ENCODE measurements around the gene LDB2. TPM values are rescaled to one million over a fixed set of nuclear protein-coding genes. Genes with fewer than 3 reads are reported as not detected.
A peak's percentile ranks its signal among the peaks of the same experiment; 100 is the strongest.

LDB2 gene
- total and polyA plus RNA-seq, 3 experiments from 2014 or later, result not detected

DNA sequence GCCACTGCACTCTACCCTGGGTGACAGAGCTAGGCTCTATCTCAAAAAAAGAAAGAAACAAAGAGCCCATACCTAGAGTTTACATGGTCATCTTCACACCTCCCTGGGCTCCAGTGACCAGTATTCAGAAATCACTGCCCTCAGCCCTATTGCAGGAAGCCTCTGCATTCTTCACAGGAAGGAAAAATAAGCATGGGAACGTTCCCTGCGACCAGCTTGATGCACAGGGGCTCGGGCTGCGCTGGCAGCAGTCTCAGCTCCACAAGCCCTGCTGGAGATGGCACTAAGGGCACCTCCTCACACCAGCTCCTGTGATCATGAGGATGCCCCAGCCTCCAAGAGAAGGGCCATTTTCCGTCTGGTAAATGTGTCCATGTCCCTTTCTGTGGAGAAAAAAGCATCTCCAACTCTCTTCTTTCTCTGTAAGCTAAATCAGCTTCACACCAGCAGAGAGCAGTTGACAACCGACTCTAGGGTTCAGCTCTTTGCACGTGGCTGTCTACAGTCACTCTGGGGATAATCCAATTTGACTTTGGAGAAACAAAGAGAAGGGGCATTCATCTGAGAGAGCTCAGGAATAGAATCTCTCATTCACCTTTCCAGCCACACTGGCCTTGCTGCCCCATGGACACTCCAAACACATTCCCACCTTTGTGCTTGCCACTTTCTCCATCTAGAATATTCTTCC, 33.1 kb downstream of the LDB2 start:
- no peak for DNase-seq
- Mint-ChIP-seq H3K36me3 (no peaks in the 10 kb centered on the region), H3K27ac (no peak overlapping the region), H3K27me3 (peaks cover 0 to 8% of the 10 kb centered on the region in 2 donors), H3K4me3 (no peak overlapping the region), H3K4me1 (no peaks in the 10 kb centered on the region), H3K9me3 (no peaks in the 10 kb centered on the region)
- H3K4me1 ChIP-seq (ENCODE audit: insufficient read depth, low read length), result no peaks in the 10 kb centered on the region
- no peak overlapping the region for H3K4me3 ChIP-seq (ENCODE audit: low read length)
- ChIA-PET POLR2A (no interaction called here), CTCF (no interaction called here)
- H3K27ac ChIP-seq (ENCODE audit: low read depth, low read length), result no peak overlapping the region
- no peaks in the 10 kb centered on the region for H3K9me3 ChIP-seq (ENCODE audit: low read length)
- no peaks in the 10 kb centered on the region for H3K36me3 ChIP-seq (ENCODE audit: insufficient read depth, low read length)
- H3K27me3 ChIP-seq (ENCODE audit: insufficient read depth, low read length, poor library complexity, severe bottlenecking), result no peaks in the 10 kb centered on the region

DNA sequence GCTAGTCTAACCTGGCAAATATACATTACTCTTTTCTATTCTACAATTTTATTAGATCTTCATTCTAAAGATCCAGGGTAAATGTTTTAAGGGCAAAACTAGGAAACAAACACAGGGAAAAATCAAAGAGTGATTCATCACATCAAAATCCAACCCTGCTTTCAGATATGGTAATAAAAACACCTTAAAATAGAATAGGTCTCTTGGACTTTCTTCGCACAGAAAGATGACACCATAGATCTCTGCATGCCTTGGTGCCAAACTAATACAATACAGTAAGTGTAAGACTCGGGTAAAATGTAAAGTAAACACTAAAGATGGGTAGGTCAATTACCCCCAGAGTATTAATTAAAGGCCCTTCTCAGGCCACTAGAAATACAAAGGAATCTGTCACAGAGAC, 34.2 kb downstream of the LDB2 start:
- Mint-ChIP-seq H3K36me3 (no peaks in the 10 kb centered on the region), H3K4me1 (no peaks in the 10 kb centered on the region), H3K27ac (no peak overlapping the region), H3K27me3 (peaks cover 0 to 8% of the 10 kb centered on the region in 2 donors), H3K4me3 (no peak overlapping the region), H3K9me3 (no peaks in the 10 kb centered on the region)
- H3K9me3 ChIP-seq (ENCODE audit: low read length), result no peaks in the 10 kb centered on the region
- no peak for DNase-seq
- H3K36me3 ChIP-seq (ENCODE audit: insufficient read depth, low read length), result no peaks in the 10 kb centered on the region
- no peaks in the 10 kb centered on the region for H3K27me3 ChIP-seq (ENCODE audit: insufficient read depth, low read length, poor library complexity, severe bottlenecking)
- POLR2A ChIA-PET, result no interaction called here
- no peaks in the 10 kb centered on the region for H3K4me1 ChIP-seq (ENCODE audit: insufficient read depth, low read length)
- no peak overlapping the region for H3K4me3 ChIP-seq (ENCODE audit: low read length)
- H3K27ac ChIP-seq (ENCODE audit: low read depth, low read length), result no peak overlapping the region
- CTCF ChIA-PET, result interaction anchor here (1.7 kb wide), 1 partner anchor 13 kb away, joined by 4 read pairs; no protein-coding TSS in a partner anchor

DNA sequence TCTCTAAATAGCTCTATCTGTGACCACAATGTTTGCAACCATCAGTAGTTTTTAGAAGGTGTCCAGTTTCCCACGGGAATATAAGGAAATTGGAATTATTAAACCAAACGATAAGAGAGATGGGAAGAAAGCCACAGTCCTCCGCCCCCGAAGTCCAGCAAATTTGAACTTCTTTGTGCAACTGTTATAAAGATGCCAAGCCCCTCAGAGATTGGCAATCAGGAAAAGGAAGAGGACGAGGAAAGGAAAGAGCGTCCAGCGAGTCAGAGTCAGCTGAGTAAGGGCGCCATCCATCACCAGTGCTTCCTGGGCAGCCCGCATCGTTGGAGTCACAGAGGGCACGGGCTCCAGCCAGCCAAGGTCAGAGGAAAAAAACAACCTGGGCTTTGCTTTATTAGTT, 35.7 kb downstream of the LDB2 start:
- no peak for DNase-seq
- Histone ChIP-seq H3K4me1 (ENCODE audit: insufficient read depth, low read length) (no peaks in the 10 kb centered on the region), H3K27me3 (ENCODE audit: insufficient read depth, low read length, poor library complexity, severe bottlenecking) (no peaks in the 10 kb centered on the region), H3K9me3 (ENCODE audit: low read length) (no peaks in the 10 kb centered on the region), H3K36me3 (ENCODE audit: insufficient read depth, low read length) (no peaks in the 10 kb centered on the region), H3K4me3 (ENCODE audit: low read length) (no peak overlapping the region), H3K27ac (ENCODE audit: low read depth, low read length) (no peak overlapping the region)
- Mint-ChIP-seq H3K27me3 (peaks cover 0 to 8% of the 10 kb centered on the region in 2 donors), H3K4me1 (no peaks in the 10 kb centered on the region), H3K27ac (no peak overlapping the region), H3K4me3 (no peak overlapping the region), H3K36me3 (no peaks in the 10 kb centered on the region), H3K9me3 (no peaks in the 10 kb centered on the region)
- ChIA-PET CTCF (no interaction called here), POLR2A (no interaction called here)

DNA sequence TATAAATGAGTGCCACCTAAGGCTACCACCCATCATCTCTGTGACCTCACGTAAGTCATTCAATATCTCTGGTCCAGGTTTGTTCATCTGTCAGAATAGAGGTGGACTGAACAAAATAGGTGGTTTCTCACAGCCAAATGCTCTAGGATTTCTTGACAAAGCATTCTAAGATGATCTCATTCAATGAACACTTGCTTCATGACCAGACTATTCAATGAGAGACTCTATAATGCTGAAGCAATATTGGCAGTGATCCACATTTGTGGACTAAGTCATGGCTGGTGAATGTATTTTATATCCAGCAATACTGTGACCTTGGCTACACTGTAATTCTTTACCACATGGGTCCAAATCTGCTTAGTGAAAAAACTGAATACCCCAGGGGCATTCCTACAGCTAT, 37.9 kb downstream of the LDB2 start:
- ChIA-PET POLR2A (no interaction called here), CTCF (no interaction called here)
- peaks cover 0 to 7% of the 10 kb centered on the region in 2 donors for H3K27me3 Mint-ChIP-seq
- H3K27ac Mint-ChIP-seq, result no peak overlapping the region
- Histone ChIP-seq H3K9me3 (ENCODE audit: low read length) (no peaks in the 10 kb centered on the region), H3K36me3 (ENCODE audit: insufficient read depth, low read length) (no peaks in the 10 kb centered on the region), H3K27ac (ENCODE audit: low read depth, low read length) (no peak overlapping the region), H3K27me3 (ENCODE audit: insufficient read depth, low read length, poor library complexity, severe bottlenecking) (no peaks in the 10 kb centered on the region), H3K4me1 (ENCODE audit: insufficient read depth, low read length) (no peaks in the 10 kb centered on the region), H3K4me3 (ENCODE audit: low read length) (no peak overlapping the region)
- DNase-seq, result no peak
- peaks cover 0 to 2% (median 0%) of the 10 kb centered on the region in 5 donors for H3K9me3 Mint-ChIP-seq
- H3K36me3 Mint-ChIP-seq, result no peaks in the 10 kb centered on the region
- H3K4me3 Mint-ChIP-seq, result no peak overlapping the region
- H3K4me1 Mint-ChIP-seq, result no peaks in the 10 kb centered on the region

DNA sequence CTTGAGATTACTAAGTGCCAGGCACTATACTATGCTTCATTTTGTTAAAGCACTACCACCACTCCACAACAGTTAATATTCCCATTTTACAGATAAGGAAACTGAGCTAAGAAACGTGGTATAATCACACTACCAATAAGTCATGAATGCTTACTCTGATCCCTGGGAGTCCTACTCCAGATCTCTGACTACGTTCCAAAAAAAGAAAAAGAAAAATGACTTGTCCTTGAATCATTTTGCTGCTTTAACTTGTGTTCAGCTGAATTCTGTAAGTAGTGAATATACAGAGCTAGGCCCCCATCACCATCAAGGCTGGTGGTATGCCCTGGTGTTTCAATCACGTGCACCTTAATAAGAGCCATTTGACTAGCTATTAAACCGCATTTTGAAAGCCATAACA, 39.4 kb downstream of the LDB2 start:
- POLR2A ChIA-PET, result no interaction called here
- Mint-ChIP-seq H3K4me3 (no peak overlapping the region), H3K27ac (no peak overlapping the region), H3K9me3 (peaks cover 0 to 2% (median 0%) of the 10 kb centered on the region in 5 donors), H3K27me3 (peaks cover 0 to 7% of the 10 kb centered on the region in 2 donors), H3K4me1 (no peaks in the 10 kb centered on the region), H3K36me3 (no peaks in the 10 kb centered on the region)
- Histone ChIP-seq H3K36me3 (ENCODE audit: insufficient read depth, low read length) (no peaks in the 10 kb centered on the region), H3K27me3 (ENCODE audit: insufficient read depth, low read length, poor library complexity, severe bottlenecking) (no peaks in the 10 kb centered on the region), H3K9me3 (ENCODE audit: low read length) (no peaks in the 10 kb centered on the region), H3K4me1 (ENCODE audit: insufficient read depth, low read length) (no peaks in the 10 kb centered on the region), H3K4me3 (ENCODE audit: low read length) (no peak overlapping the region), H3K27ac (ENCODE audit: low read depth, low read length) (no peak overlapping the region)
- DNase-seq, result no peak
- CTCF ChIA-PET, result no interaction called here

DNA sequence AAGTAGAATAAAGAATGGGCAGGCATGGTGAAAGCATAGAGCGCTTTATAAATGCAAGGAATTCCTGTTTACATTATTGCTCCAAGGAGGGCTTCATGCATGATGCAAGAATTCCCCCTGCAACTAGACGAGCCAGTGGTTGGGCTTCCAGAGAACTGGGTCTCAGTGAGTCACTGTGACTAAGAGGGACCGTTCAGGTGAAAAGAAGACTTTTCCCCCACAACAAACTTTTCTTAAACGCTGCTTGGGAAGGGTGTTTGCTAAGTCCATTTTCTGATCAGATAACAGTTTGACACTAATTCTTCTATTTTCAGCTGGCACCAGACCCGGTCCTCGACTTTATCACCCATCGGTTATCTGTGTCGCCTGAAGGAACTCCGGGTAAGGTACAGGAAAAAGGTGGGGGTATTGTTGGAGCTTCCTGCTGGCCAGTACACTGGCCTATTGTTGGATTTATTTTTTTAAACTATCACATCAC, 40.1 kb downstream of the LDB2 start:
- H3K27ac Mint-ChIP-seq, result no peak overlapping the region
- no peak for DNase-seq
- peaks cover 0 to 5% of the 10 kb centered on the region in 2 donors for H3K27me3 Mint-ChIP-seq
- Histone ChIP-seq H3K4me3 (ENCODE audit: low read length) (no peak overlapping the region), H3K27ac (ENCODE audit: low read depth, low read length) (no peak overlapping the region), H3K9me3 (ENCODE audit: low read length) (no peaks in the 10 kb centered on the region), H3K36me3 (ENCODE audit: insufficient read depth, low read length) (no peaks in the 10 kb centered on the region), H3K4me1 (ENCODE audit: insufficient read depth, low read length) (no peaks in the 10 kb centered on the region), H3K27me3 (ENCODE audit: insufficient read depth, low read length, poor library complexity, severe bottlenecking) (no peaks in the 10 kb centered on the region)
- H3K9me3 Mint-ChIP-seq, result peaks cover 0 to 2% (median 0%) of the 10 kb centered on the region in 5 donors
- ChIA-PET CTCF (no interaction called here), POLR2A (no interaction called here)
- H3K36me3 Mint-ChIP-seq, result no peaks in the 10 kb centered on the region
- H3K4me1 Mint-ChIP-seq, result no peaks in the 10 kb centered on the region
- no peak overlapping the region for H3K4me3 Mint-ChIP-seq

DNA sequence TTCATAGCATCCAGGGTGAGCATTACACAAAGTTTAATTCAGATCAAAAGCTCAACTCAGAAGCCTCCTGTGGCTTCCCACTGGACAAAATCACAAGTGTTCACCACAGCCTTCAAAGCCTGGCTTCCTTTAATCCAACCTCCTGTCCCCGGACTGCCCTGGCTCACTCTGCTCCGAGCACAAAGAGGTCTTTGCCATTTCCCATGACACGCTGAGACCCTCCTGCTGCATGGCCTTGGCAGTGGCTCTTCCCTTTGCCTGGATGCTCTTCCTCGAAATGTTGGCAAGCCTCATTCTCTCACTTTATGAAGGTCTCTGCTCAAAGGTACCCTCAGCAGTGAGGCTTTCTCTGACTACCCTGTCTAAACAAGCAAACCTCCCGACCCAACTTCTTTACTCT, 41.0 kb downstream of the LDB2 start:
- Histone ChIP-seq H3K36me3 (ENCODE audit: insufficient read depth, low read length) (no peaks in the 10 kb centered on the region), H3K27me3 (ENCODE audit: insufficient read depth, low read length, poor library complexity, severe bottlenecking) (no peaks in the 10 kb centered on the region), H3K4me3 (ENCODE audit: low read length) (no peak overlapping the region), H3K4me1 (ENCODE audit: insufficient read depth, low read length) (no peaks in the 10 kb centered on the region), H3K9me3 (ENCODE audit: low read length) (no peaks in the 10 kb centered on the region), H3K27ac (ENCODE audit: low read depth, low read length) (no peak overlapping the region)
- ChIA-PET POLR2A (no interaction called here), CTCF (no interaction called here)
- Mint-ChIP-seq H3K27ac (peak overlapping the region in 1 of 8 donors; percentile 16), H3K9me3 (peaks cover 0 to 2% (median 0%) of the 10 kb centered on the region in 5 donors), H3K27me3 (peaks cover 0 to 5% of the 10 kb centered on the region in 2 donors), H3K4me1 (no peaks in the 10 kb centered on the region), H3K36me3 (no peaks in the 10 kb centered on the region), H3K4me3 (peak overlapping the region in 1 of 7 donors; percentile 76)
- DNase-seq, result no peak

DNA sequence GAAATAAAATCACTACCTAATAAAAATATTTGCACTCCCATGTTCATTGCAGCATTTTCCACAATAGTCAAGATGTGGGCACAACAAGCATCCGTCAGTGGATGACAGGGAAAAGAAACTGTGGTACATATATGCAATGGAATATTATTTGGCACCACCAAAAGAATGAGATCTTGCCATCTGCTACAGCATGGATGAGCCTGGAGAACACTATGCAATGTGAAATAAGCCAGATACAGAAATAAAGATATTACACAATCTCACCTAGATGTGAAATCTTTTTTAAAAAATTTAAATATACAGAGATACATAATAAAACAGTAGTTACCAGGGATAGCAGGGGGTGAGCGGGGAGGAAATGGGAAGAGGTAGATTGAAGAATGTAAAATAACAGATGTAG, 44.8 kb downstream of the LDB2 start:
- Histone ChIP-seq H3K27ac (ENCODE audit: low read depth, low read length) (no peak overlapping the region), H3K27me3 (ENCODE audit: insufficient read depth, low read length, poor library complexity, severe bottlenecking) (no peaks in the 10 kb centered on the region), H3K36me3 (ENCODE audit: insufficient read depth, low read length) (no peaks in the 10 kb centered on the region), H3K4me1 (ENCODE audit: insufficient read depth, low read length) (no peaks in the 10 kb centered on the region), H3K9me3 (ENCODE audit: low read length) (no peaks in the 10 kb centered on the region), H3K4me3 (ENCODE audit: low read length) (no peak overlapping the region)
- POLR2A ChIA-PET, result no interaction called here
- no peaks in the 10 kb centered on the region for H3K36me3 Mint-ChIP-seq
- H3K9me3 Mint-ChIP-seq, result peaks cover 0 to 2% (median 0%) of the 10 kb centered on the region in 5 donors
- CTCF ChIA-PET, result no interaction called here
- H3K27me3 Mint-ChIP-seq, result peaks cover 2 to 4% of the 10 kb centered on the region in 2 donors
- no peak overlapping the region for H3K4me3 Mint-ChIP-seq
- H3K4me1 Mint-ChIP-seq, result no peaks in the 10 kb centered on the region
- H3K27ac Mint-ChIP-seq, result no peak overlapping the region
- DNase-seq, result no peak

All from CD8-positive, alpha-beta memory T cell (primary cell).